ENCODE measurements around the gene KLHL8.
"Not testable (repeated sequence)": the region's sequence is repeated elsewhere in the genome, so short reads cannot be mapped to it uniquely, and the experiment has no call there.

Gene KLHL8

DNA sequence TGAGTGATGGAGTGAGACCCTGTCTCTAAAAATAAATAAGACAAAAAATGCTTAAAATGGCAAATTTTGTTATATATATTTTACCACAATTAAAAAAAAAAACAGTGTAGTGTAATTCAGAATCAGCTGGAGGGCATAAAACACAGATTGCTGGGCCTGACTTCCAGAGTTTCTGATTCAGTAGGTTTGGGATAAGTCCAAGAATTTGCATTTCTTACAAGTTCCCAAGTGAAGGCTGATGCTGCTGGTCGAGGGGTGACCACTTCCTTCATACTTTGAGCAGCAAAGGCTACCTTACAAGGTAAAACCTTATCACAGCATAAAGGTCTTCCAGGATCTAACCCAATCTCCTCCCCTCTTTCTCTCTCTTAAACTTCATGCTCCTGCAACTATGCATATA is 40.7 kb downstream of the KLHL8 start:
- no peak for DNase-seq (ENCODE audit: low spot score)

DNA sequence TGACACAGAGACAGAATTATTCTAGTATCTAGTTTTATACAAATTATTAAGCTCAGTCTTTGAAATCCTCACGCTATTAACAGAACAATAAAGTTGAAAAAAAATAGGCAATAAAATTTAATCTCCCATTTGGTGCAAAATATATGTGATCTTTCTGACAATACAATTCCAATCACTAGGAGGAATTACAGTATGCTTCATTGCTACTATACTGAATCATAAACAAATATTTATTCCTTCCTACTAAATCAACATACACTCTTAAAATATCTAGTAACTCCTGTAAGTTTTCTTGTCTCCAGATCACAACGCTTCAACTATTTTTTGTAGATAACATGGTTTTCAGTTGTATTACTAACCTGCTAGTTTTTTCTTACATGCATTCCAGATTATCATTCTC is 45.7 kb downstream of the KLHL8 start:
- no peak for DNase-seq (ENCODE audit: low spot score)

DNA sequence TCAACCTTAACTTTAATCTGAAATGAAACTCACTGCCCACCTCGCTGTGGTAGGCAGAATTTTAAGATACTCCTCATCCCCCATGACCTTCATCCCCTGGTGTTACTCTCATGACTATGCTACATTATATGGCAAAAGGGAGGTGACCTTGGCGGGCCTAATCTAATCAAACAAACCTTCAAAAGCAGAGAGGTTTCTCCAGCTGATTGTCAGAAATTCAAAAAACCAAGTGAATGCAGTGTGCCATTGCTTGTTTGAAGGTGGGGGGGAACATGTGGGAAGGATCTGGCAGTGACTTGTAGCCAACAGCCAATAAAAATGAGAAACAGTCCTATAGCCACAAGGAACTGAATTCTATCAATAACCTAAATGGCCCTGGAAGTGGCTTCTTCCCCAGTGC is 48.5 kb downstream of the KLHL8 start:
- no peak for DNase-seq (ENCODE audit: low spot score)

DNA sequence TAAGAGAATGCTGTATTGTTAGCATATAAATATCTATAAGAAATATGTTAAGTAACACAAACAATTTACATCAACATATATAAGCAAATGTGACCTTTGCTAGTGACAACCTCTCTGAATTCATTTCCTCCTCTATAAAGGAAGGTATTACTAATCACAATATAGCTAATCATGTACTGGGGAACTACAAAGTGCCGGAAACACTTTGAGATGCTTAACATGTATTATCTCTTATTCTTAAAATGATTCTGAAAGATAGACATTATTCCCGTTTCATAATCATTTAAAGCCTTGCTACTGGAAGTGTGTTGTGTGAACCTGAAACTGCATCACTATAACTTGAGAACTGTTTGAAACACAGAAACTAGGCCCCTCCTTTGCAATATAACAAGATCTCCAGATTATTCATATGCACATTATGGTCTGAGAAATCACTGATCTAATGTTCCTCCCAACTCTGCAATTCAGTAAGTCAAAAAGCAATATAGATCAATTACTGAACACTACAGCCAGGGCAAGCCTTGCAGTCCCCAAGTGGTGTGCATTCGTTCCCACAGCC is 54.0 kb downstream of the KLHL8 start:
- no peak for DNase-seq (ENCODE audit: low spot score)

DNA sequence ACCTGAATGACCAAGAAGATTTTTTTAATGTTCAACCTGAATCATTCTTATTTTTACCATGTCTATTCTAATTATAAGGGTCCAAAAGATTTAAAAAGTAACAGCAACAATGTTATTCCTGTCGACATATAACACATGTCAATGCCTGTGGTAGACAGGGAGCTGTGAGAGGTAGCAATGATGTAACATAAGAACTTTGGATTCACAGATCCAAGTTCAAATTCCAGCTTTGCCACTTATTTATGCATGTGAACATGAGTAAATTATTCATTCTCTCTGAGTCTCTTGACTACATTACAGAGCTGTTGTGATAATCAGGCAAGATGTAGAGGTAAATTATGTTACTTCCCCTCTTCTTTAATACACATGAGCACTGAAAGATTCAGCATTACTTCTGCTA is 54.5 kb downstream of the KLHL8 start:
- DNase-seq (ENCODE audit: low spot score): no peak

DNA sequence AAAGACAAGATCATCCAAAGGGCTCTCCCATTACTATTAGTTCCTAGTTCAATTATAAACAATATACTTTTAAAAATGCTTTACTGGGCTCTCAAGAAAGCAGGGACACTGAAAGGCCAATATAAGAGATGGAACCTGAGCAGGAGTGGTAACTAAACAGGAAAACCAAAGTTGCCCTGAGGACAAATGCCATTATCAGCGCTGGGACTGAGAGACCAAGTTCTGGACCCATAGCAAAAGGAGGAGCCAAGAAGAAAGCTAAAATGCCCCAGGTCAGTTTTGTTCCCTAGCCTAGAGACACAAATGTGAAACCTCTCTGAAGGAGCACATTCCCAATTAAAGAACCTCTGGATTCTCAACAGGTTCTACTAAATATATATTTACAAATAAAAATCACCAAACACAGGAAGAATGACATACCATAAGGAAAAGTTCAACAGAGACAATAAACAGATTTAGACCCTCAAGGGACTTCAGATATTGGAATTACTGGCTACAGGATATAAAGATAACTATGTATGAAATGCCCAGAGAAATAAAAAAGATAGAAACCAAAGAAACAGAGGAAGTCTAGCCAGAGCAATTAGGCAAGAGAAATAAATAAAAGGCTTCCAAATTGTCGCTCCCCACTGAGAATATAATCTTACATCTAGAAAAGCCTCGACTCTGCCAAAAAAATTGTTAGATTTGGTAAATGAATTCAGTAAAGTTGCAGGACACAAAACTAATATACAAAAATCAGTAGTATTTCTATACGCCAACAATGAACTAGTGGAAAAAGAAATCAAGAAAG is 67.1 kb downstream of the KLHL8 start:
- no peak for DNase-seq (ENCODE audit: low spot score)

DNA sequence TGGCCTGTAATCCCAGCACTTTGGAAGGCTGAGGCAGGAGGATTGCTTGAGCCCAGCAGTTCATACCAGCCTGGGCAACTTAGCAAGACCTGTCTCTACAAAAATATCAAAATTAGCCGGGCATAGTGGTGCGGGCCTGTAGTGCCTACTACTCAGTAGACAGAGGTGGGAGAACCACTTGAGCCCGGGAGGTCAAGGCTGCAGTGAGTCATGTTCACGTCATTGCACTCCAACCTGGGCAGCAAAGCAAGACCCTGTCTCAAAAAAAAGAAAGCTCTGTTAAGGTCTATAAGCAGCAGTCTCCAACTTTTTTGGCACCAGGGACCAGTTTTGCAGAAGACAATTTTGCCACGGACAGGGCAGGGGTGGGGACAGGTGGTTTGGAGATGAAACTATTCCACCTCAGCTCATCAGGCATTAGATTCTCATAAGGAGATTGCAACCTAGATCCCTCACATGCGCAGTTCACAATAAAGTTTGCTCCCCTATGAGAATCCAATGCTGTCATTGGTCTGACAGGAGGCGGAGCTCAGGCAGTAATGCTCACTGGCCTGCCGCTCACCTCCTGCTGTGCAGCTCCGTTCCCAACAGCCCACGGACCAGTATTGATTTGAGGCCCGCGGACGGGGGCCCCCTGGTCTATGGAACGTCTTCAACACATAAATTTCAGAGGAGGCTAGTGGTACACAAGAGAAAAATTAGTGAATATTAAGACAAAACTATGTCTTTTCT is 67.9 kb downstream of the KLHL8 start:
- no peak for DNase-seq (ENCODE audit: low spot score)

DNA sequence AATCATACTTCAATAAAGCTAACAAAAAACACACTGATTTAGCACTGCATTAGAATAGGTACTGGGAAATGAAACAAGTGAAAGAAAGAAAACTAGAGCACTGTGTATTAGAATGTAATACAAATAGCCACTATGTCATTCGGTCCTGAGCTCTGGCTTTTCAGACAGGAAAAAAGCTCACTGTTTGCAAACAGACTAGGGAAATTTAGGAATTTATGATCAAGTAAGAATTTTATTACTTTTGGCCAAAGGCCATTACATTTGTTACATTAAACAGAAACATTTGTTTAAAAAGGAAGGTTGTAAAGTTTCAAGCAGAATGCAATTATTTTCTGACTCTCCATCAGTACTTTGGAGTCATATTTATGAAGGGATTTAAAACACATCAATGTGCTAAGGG is 68.7 kb downstream of the KLHL8 start:
- no peak for DNase-seq (ENCODE audit: low spot score)

DNA sequence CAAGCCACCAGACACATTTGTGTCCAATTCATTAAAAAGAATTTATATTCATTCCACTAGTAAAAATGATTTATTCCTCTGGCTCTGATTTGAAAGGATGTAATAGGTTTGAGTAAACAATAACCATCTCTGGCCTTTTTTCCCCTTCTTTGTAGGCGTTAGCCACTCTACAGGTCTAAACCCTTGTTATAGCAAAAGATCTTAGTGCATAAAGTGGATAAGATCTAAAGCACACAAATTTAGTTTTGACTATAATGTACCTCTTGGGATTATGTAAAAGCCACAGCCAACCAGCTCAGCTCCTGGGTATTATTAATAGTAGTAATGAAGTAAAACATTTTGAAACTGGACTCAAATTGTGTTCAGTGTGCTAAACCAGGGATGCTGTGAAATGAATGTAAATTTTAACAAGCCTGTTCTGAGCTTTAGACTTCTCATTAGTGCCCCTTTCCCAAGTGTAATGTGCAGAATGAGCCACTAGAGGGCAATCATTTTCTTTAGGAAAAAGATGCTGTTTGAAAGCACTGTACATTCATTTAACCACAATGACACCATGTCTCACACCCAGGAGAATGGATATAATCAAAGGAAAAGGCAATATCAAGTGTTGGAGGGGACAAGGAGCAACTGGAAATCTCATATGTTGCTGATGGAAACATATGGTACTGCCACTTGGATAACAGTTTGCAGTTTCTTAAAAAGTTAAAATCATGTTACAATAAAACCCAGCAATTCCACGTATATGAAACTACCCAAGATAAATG is 69.7 kb downstream of the KLHL8 start:
- peak; percentile 53 for DNase-seq (ENCODE audit: low spot score)

DNA sequence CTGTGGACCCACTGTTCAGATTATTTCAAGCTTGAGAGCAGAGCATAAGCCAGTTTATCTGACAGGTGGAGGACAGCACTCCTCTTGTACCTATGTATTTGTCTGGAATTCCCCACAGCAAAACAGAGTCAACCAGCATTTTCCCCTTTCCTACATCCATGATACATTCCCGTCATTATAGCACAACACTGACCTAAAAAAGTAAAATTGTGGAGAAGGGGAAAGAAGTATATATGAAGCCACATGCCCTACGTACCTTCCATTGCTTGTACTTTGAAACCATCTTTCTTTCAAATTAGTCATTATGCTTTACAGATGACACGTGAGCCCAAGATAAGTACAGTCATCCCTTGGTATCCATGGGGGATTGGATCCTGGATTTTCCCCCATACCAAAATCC is 73.3 kb downstream of the KLHL8 start:
- no peak for DNase-seq (ENCODE audit: low spot score)

DNA sequence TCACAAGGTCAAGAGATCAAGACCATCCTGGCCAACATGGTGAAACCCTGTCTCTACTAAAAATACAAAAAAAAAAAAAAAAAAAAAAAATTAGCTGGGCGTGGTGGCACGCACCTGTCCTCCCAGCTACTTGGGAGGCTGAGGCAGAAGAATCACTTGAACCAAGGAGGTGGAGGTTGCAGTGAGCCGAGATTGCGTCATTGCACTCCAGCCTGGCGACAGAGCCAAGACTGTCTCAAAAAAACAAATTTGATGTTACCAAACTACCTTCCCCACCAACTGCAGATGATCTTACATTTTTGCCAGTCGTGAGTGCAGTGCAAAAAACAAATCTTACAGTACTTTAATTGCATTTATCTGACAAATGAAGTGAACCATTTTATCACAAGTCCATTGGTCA is 74.5 kb downstream of the KLHL8 start:
- not testable (repeated sequence) for DNase-seq (ENCODE audit: low spot score)

DNA sequence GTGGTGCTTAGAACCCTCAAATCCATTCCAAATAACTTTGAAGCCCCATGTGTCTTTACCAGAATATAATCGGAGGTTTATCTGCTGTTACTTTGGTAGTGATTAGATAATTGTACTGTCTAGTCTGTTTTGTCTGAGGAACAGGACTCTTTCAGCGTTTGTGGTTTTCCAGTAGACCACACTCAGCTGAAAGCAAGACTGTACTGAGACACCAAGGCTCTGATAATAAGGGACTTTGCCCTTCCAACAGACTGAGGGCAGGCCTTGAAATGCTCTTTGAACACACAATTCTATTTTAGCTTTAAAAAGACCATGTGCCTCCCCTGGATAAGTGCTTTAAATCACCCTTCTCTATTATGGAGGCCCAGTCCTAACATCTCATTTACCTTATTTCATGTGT is 76.1 kb downstream of the KLHL8 start:
- DNase-seq (ENCODE audit: low spot score): no peak

DNA sequence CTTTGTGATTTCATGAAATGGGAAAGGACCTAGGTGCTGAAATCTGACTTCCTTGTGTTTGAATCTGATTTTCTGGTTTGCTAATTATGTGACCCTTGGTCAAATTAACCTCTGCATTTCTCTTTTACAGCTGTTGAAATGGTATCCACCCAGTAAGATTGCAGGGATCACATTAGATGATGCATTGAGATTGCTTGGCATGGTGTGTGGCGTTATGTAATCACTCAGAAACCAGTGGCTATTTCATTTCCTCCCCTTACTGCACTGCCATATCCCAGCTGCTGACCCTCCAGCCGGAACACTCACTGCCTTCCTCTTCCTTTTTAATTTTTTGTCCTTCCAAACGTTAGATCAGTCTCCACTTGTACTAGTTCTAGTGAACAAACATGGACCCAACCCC is 79.0 kb downstream of the KLHL8 start:
- DNase-seq (ENCODE audit: low spot score): no peak

DNA sequence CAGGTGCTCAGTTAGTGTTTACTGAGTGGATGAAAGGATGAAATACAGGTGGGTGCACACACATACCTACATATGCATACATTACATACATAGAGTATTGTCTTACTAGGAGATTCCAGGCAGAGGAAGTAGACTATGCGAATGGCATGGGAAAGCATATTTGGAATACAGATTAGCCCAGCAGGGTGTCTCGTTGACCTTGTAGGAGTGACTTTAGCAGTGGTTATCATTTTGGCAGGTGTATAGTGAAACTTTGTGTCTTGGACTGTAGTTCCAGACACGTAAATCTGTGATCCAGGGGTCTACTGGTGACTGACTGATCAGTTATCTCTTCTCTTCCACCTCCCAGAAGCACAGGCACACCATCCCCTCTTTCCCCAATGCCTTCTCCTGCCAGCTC is 86.3 kb downstream of the KLHL8 start:
- DNase-seq (ENCODE audit: low spot score): no peak

DNA sequence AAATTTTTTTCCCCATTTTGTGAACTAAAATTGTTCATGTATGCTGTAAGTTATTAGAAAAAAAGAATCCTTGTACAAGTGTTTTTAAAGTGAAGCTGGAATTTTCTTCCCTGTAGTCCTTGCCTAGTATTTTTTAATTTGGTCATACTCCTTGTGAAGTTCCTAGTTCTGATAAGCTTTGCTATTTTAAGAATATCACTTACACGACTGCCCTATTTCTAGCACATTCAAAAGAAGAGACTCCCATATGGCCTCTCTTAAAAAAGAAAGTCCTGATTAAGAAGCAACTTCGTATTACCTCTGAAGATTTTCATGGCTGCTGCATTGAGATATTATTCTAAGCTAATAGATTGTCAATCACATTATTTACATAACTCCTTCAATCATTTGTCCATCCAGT is 87.2 kb downstream of the KLHL8 start:
- DNase-seq (ENCODE audit: low spot score): no peak

DNA sequence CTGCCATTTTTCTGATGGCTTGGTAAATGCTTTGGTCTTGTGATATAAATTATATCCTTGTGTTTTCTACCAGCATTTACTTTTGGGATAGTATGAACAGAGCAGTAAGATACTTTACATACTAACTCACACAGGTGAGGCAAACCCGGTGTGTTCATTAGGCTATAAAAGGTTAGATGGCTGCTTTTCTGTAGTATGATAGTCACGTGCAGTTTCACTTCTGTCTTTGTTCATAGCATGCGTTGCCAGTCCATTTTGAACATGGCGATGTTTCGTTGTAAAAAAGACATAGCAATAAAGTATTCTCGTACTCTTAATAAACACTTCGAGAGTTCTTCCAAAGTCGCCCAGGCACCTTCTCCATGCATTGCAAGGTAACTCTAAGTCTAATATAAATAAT is 88.4 kb downstream of the KLHL8 start:
- DNase-seq (ENCODE audit: low spot score): no peak

DNA sequence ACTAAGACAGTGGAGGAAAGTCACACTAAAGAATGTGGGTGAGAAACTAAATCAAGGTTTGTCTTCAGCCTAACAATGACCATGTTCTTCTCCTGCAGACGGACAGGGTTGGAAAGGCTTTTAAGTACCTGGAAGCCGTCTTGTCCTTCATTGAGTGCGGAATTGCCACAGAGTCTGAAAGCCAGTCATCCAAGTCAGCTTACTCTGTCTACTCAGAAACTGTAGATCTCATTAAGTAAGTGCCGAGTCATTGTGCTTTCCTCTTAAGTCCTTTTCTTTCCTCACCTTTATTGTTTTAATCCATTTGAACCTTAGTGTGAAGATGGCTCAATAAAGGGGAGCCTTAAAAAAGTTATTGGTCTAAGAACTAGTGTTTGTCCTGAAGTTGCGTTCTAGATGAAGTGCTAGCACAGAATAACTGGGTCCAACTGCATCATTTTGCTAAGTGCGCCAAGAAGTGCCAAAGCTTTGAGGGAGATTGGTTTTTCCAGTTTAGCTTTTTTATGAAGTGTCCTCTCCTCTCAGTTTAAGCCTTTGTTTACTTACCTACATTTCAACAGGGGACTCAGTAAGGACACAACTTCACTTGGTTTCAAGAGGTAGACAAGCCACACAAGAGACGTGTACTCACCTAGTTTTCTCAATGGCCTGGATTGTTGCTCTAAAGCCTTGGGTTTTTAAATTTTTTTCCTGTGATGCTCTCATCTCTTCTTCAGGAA is 89.3 kb downstream of the KLHL8 start:
- no peak for DNase-seq (ENCODE audit: low spot score)

DNA sequence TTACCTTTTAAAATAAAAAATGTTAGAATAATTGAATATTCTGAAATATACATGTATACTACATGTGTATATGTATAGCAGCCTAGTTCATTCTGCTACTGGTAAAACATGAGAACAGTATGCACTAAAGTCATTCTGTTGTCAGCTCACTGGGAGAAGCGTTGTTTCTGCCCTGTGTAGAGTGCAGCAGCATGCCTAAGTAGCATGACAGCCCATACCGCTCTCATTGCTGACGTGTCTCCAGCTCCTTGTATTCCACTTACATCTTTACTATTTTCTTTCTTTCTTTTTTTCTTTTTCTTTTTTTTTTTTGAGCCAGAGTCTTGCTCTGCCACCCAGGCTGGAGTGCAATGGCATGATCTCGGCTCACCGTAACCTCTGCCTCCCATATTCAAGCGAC is 90.7 kb downstream of the KLHL8 start:
- no peak for DNase-seq (ENCODE audit: low spot score)

DNA sequence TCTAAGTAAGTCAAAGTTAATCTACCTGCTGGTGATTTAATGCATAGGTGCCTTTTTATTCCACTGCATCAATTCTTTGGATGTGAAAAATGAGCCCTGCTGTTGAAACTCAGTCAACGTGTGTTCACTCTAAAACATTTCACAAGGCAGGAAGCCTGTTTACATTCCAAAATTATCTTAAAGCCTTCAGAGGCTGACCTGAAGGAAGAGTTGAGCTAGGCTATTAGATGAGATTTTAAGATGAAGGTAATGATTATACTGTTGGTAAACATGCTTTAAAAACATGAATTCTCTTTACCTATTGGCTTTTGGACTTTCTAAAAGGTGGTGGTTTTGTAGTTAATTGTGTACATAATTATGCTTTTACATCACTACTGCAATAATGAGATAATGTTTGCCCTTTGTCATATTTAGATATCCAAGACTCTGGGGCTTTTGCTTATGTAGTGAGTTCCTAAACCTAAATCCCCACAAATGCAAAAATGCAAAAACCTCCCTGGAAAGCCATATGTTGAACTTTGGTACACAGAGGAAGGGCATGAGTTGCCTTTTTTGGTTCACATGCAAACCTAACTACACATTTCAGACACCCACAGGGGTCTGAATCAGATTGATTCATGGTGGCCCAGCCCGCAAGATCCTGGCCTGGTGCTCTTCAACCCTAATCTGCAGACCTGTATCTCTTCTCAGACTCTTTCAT is 92.3 kb downstream of the KLHL8 start:
- DNase-seq (ENCODE audit: low spot score): no peak

DNA sequence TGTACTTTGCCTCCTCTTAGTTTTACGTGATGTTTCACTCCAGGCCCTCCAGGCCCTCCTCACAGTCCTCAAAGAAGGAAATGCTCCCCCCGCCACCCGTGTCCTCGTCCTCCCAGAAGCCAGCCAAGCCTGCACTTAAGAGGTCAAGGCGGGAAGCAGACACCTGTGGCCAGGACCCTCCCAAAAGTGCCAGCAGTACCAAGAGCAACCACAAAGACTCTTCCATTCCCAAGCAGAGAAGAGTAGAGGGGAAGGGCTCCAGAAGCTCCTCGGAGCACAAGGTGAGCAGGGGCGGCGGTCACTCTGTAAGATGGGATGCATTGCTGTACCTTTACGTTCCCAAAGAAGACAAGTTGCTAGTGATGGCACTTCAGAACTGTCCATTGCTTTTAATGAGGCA is 94.4 kb downstream of the KLHL8 start:
- DNase-seq (ENCODE audit: low spot score): no peak

DNA sequence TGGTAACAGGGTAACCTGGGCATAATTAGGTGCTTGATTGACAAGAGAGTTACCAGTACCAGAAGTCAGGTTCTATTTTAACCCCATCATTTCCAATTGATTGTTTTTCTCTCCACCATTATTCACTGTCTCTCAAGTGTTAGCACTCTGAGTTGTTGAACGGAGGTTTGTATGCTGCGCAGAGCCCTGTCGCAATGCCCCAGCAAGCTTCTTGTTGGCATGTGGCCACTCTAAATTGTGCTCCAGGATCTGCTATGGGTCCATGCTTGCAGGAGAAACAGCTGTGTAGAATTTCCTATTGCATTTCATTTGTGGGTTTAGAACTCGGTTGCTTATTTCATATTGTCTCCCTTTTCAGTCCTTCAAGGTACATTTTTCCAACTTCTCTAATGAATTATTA is 98.2 kb downstream of the KLHL8 start:
- DNase-seq (ENCODE audit: low spot score): no peak

Data from D341Med (cell line).